Measurements from ENCODE around the gene NUS1. TPM values are rescaled to one million over a fixed set of nuclear protein-coding genes. Genes with fewer than 3 reads are reported as not detected.

NUS1 gene
- total and polyA plus RNA-seq, 2 donors from 2014 or later = 21.4 to 35.8 TPM

DNA sequence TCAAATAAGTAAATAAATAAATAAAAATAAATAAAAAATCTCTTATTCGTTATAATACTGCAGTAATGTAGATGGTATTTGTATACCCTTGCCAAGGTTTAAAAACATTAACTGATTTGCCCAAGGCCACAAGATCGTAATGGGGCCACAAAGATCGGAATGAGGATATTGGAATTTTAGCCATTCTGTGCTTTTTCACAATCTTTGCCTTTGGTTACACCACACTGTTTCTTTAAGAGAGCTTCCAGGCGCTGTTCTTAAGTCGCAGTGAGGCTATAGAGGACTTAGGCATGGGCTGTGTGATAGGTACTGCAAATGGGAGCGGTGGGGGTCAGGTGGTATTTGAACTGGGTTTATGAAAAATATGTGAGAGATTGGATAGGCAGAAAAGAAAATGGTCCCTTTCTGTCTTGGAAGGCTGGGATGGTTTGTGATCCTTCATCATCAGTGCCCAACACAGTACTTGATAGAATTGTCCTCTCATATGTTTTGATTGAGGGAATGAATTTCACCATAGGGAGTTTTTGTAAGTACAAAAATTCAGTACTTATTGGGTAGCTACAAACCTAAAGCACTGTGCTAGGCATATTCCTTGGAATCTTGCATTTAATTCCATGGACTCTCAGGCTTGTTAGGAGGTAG is 1.4 kb downstream of the NUS1 start:
- Histone ChIP-seq H3K4me1 (ENCODE audit: control insufficient read depth in 2 of 3, insufficient read depth in 2 of 3, low read depth in 1 of 3, low read length in 3 of 3) (peaks cover 0 to 16% (median 5%) of the 10 kb centered on the region in 3 donors), H3K27ac (ENCODE audit: low read depth in 2 of 2, low read length in 2 of 2) (no peak overlapping the region)

DNA sequence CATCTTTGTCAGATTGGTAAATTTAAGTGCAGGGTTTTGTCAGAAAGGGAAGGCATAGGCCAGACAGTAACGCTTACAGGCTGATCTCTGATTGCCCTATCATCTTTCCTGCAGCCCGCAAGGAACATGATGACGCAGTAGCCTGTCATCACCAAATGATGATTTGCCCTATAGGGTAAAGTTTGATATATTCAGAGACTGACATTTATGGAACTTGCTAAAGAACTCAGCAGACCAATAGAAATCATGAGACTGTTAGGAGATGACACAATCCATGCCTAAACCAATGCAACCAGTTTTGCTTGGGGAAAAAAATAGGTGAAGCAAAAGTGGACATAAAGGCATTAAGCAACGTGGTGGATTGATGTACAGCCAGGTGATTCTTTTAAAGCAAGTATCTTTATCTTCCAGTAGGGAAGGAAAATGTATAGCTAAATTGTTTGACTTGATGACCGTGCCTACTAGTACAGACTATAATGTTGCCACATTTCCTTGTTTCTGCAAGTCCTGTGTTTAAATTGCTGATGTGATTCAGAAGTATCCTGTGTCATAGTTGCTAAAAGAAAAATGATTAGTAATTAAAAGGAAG is 2.4 kb downstream of the NUS1 start:
- TF ChIP-seq, protein P1, sequence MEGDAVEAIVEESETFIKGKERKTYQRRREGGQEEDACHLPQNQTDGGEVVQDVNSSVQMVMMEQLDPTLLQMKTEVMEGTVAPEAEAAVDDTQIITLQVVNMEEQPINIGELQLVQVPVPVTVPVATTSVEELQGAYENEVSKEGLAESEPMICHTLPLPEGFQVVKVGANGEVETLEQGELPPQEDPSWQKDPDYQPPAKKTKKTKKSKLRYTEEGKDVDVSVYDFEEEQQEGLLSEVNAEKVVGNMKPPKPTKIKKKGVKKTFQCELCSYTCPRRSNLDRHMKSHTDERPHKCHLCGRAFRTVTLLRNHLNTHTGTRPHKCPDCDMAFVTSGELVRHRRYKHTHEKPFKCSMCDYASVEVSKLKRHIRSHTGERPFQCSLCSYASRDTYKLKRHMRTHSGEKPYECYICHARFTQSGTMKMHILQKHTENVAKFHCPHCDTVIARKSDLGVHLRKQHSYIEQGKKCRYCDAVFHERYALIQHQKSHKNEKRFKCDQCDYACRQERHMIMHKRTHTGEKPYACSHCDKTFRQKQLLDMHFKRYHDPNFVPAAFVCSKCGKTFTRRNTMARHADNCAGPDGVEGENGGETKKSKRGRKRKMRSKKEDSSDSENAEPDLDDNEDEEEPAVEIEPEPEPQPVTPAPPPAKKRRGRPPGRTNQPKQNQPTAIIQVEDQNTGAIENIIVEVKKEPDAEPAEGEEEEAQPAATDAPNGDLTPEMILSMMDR (IDR thresholded peaks at IDR 0.05; ENCODE audit: borderline replicate concordance, extremely low read depth, insufficient read depth) = no peak
- H3K4me3 ChIP-seq (ENCODE audit: low read length in 3 of 3) = no peak overlapping the region
- intact Hi-C loops (cut with DNase I) = no loop called here
- no peaks in the 10 kb centered on the region for H3K36me3 ChIP-seq (ENCODE audit: control insufficient read depth in 2 of 3, insufficient read depth in 3 of 3, low read length in 3 of 3)
- no peaks in the 10 kb centered on the region for H3K9me3 ChIP-seq (ENCODE audit: control insufficient read depth in 2 of 3, insufficient read depth in 1 of 3, low read length in 3 of 3)
- no peak overlapping the region for H3K27ac ChIP-seq (ENCODE audit: low read depth in 2 of 2, low read length in 2 of 2)
- FAIRE-seq (no peak), DNase-seq (no peak)
- H3K4me1 ChIP-seq (ENCODE audit: control insufficient read depth in 2 of 3, insufficient read depth in 2 of 3, low read depth in 1 of 3, low read length in 3 of 3) = peaks cover 0 to 16% (median 5%) of the 10 kb centered on the region in 3 donors
- H3K9ac ChIP-seq (ENCODE audit: low read length in 3 of 3) = no peak overlapping the region
- H3K27me3 ChIP-seq (ENCODE audit: control insufficient read depth, insufficient read depth, low read length) = no peaks in the 10 kb centered on the region

More for the DNA sequence above, 1.4 kb downstream of the NUS1 start:
- no peak for FAIRE-seq
- peak overlapping the region; percentile 7 to 73 (median 68) for H3K4me3 ChIP-seq (ENCODE audit: low read length in 3 of 3)
- TF ChIP-seq, protein P1 (IDR thresholded peaks at IDR 0.05; ENCODE audit: borderline replicate concordance, extremely low read depth, insufficient read depth) = no peak
- intact Hi-C loops (cut with DNase I) = no loop called here
- no peaks in the 10 kb centered on the region for H3K36me3 ChIP-seq (ENCODE audit: control insufficient read depth in 2 of 3, insufficient read depth in 3 of 3, low read length in 3 of 3)
- H3K27me3 ChIP-seq (ENCODE audit: control insufficient read depth, insufficient read depth, low read length) = no peaks in the 10 kb centered on the region
- H3K9ac ChIP-seq (ENCODE audit: low read length in 3 of 3) = peak overlapping the region in 1 of 3 donors; percentile 55
- no peaks in the 10 kb centered on the region for H3K9me3 ChIP-seq (ENCODE audit: control insufficient read depth in 2 of 3, insufficient read depth in 1 of 3, low read length in 3 of 3)
- DNase-seq = no peak

DNA sequence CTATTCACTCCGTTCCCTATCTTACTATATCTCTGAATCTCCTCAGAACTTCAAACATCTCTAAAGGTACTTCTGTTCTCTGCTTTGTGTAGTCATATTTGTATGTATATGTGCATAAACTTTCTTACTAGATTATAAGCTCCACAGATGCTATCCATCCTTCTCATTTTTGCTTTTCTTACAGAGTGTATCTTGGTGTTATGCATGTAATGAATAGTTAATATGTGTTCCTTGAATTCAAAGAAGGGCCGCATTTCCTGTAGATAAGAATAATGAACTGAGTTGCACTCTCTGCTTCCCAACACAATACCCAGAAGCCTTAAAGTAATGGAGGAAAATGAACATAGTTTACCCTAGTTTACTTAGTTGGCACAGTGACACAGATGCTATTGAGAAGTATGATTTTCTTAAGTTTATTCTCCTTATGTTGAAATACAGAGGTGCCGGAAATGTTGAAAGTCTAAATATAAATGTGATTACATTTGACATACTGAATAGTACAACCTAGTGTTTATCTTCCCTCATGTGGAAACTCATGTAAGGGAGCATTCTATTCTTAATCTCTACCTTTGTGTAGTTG is 6.0 kb downstream of the NUS1 start:
- H3K4me1 ChIP-seq (ENCODE audit: control insufficient read depth in 2 of 3, insufficient read depth in 2 of 3, low read depth in 1 of 3, low read length in 3 of 3) = peaks cover 0 to 10% (median 5%) of the 10 kb centered on the region in 3 donors
- H3K4me3 ChIP-seq (ENCODE audit: low read length in 3 of 3) = no peak overlapping the region
- H3K27me3 ChIP-seq (ENCODE audit: control insufficient read depth, insufficient read depth, low read length) = no peaks in the 10 kb centered on the region
- no peaks in the 10 kb centered on the region for H3K9me3 ChIP-seq (ENCODE audit: control insufficient read depth in 2 of 3, insufficient read depth in 1 of 3, low read length in 3 of 3)
- FAIRE-seq (no peak), DNase-seq (no peak)
- TF ChIP-seq, protein P1 (IDR thresholded peaks at IDR 0.05; ENCODE audit: borderline replicate concordance, extremely low read depth, insufficient read depth) = no peak
- intact Hi-C loops (cut with DNase I) = no loop called here
- no peak overlapping the region for H3K9ac ChIP-seq (ENCODE audit: low read length in 3 of 3)
- no peak overlapping the region for H3K27ac ChIP-seq (ENCODE audit: low read depth in 2 of 2, low read length in 2 of 2)
- H3K36me3 ChIP-seq (ENCODE audit: control insufficient read depth in 2 of 3, insufficient read depth in 3 of 3, low read length in 3 of 3) = no peaks in the 10 kb centered on the region

Data from kidney (tissue), 14 donors.